Measurements from ENCODE around the gene SUPT3H. TPM values are rescaled to one million over a fixed set of nuclear protein-coding genes. Genes with fewer than 3 reads are reported as not detected.

SUPT3H gene
- total and polyA plus RNA-seq, 9 donors, result 10.3 to 23.1 (median 16.2) TPM

GRCh38 chr6:45206793-45207492 is 170.8 kb downstream of the SUPT3H start:
- Histone ChIP-seq H3K36me3 (no peaks in the 10 kb centered on the region), H3K9me3 (no peaks in the 10 kb centered on the region), H3K4me3 (no peak overlapping the region), H3K27me3 (no peaks in the 10 kb centered on the region), H3K4me1 (ENCODE audit: insufficient read depth) (no peaks in the 10 kb centered on the region), H3K27ac (no peak overlapping the region)
- intact Hi-C loops (cut with DNase I), result no loop called here
- no peak for DNase-seq
- TF ChIP-seq, protein P1, sequence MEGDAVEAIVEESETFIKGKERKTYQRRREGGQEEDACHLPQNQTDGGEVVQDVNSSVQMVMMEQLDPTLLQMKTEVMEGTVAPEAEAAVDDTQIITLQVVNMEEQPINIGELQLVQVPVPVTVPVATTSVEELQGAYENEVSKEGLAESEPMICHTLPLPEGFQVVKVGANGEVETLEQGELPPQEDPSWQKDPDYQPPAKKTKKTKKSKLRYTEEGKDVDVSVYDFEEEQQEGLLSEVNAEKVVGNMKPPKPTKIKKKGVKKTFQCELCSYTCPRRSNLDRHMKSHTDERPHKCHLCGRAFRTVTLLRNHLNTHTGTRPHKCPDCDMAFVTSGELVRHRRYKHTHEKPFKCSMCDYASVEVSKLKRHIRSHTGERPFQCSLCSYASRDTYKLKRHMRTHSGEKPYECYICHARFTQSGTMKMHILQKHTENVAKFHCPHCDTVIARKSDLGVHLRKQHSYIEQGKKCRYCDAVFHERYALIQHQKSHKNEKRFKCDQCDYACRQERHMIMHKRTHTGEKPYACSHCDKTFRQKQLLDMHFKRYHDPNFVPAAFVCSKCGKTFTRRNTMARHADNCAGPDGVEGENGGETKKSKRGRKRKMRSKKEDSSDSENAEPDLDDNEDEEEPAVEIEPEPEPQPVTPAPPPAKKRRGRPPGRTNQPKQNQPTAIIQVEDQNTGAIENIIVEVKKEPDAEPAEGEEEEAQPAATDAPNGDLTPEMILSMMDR (IDR thresholded peaks at IDR 0.05), result no peak
- no peak for TF ChIP-seq POLR2A (IDR thresholded peaks at IDR 0.05)
- no peak for TF ChIP-seq EP300 (IDR thresholded peaks at IDR 0.05)
- 71 to 89% (median 85%) methylated on average over 1 of the region's 1 CpG for WGBS, 3 donors

GRCh38 chr6:45201484-45201883 is 176.2 kb downstream of the SUPT3H start:
- DNase-seq, result no peak
- Histone ChIP-seq H3K27ac (no peak overlapping the region), H3K4me1 (ENCODE audit: insufficient read depth) (no peaks in the 10 kb centered on the region), H3K27me3 (no peaks in the 10 kb centered on the region), H3K9me3 (no peaks in the 10 kb centered on the region), H3K4me3 (no peak overlapping the region), H3K36me3 (no peaks in the 10 kb centered on the region)
- no peak for TF ChIP-seq POLR2A (IDR thresholded peaks at IDR 0.05)
- TF ChIP-seq, protein P1 (IDR thresholded peaks at IDR 0.05), result no peak
- intact Hi-C loops (cut with DNase I), result no loop called here
- 96 to 99% (median 96%) methylated on average over 2 of the region's 2 CpGs for WGBS, 3 donors

GRCh38 chr6:45200510-45200909 is 177.2 kb downstream of the SUPT3H start:
- TF ChIP-seq EP300 (IDR thresholded peaks at IDR 0.05) (no peak), POLR2A (IDR thresholded peaks at IDR 0.05) (no peak)
- TF ChIP-seq, protein P1 (IDR thresholded peaks at IDR 0.05), result no peak
- Histone ChIP-seq H3K4me1 (ENCODE audit: insufficient read depth) (no peaks in the 10 kb centered on the region), H3K27ac (no peak overlapping the region), H3K27me3 (no peaks in the 10 kb centered on the region), H3K4me3 (no peak overlapping the region), H3K9me3 (no peaks in the 10 kb centered on the region), H3K36me3 (no peaks in the 10 kb centered on the region)
- DNase-seq, result no peak
- intact Hi-C loops (cut with DNase I), result no loop called here

DNA sequence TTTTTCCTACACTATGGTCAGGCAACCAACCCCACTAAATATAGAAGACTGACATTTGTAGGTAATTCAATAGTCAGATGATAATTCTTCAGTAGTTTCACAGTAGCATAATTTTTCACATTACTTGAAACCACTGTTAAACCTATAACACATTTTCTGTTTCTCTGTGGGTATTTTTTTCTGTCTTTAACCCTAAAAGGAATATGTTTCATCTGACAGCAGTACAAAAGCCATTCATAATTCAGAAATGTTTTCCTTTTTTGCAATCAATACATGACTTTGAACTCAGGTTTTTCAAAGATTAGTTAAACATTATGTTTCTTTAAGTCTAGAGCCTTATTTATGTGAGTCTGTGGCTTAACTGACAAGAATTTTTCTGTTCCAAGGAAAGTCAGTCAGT is 178.2 kb downstream of the SUPT3H start:
- Histone ChIP-seq H3K9me3 (no peaks in the 10 kb centered on the region), H3K27me3 (no peaks in the 10 kb centered on the region), H3K4me3 (no peak overlapping the region), H3K4me1 (ENCODE audit: insufficient read depth) (no peaks in the 10 kb centered on the region), H3K27ac (no peak overlapping the region), H3K36me3 (no peaks in the 10 kb centered on the region)
- no peak for TF ChIP-seq POLR2A (IDR thresholded peaks at IDR 0.05)
- TF ChIP-seq, protein P1 (IDR thresholded peaks at IDR 0.05), result no peak
- no peak for TF ChIP-seq EP300 (IDR thresholded peaks at IDR 0.05)
- DNase-seq, result no peak
- intact Hi-C loops (cut with DNase I), result no loop called here

Data from ovary (tissue), 9 donors.